SK-N-SH (cell line): ENCODE results near the gene MNT. TPM values are rescaled to one million over a fixed set of nuclear protein-coding genes. Genes with fewer than 3 reads are reported as not detected.
A peak's percentile ranks its signal among the peaks of the same experiment; 100 is the strongest.

Source experiments
- CTCF ChIA-PET: fragments of 300-600, 350-600 bp; formaldehyde crosslinking; extraction: SDS; loops from one replicate; lab custom pipeline; 2021; lab: Yijun Ruan, JAX
- POLR2A ChIA-PET: fragments of 350-600 bp; sonication (Branson Sonifier 250); formaldehyde crosslinking; extraction: SDS; loops from one replicate; lab custom pipeline; 2020; ENCODE audit warnings: antibody characterized with exemption, inconsistent platforms; lab: Yijun Ruan, JAX
- DNase-seq: peaks from one replicate; pipeline ENCODE4 v3.0.0; 2012
- H2AFZ ChIP-seq: fragments of 200-600 bp; sonication (generic); 2 replicates; pipeline ENCODE4 v1.8.1; 2016; ENCODE audit warnings: antibody characterized with exemption, mild to moderate bottlenecking, low read depth
- H3F3A ChIP-seq: fragments of 200-600 bp; sonication (generic); replicated peaks from 2 replicates; pipeline ENCODE3; 2016; ENCODE audit warnings: antibody characterized with exemption, mild to moderate bottlenecking; ENCODE audit not compliant: insufficient read depth
- H3K27ac ChIP-seq, 2 experiments: fragments of 200-500 bp in 1 of 2; fragments of 200-600 bp in 1 of 2; sonication (Bioruptor generic) in 1 of 2; sonication (generic), shearing (Covaris generic) in 1 of 2; 2 replicates each; pipeline versions ENCODE4 v1.5.1 to v1.6.1; 2014 to 2016; ENCODE audit warnings: low read depth in 2 of 2, inconsistent platforms in 1 of 2, low read length in 1 of 2, mild to moderate bottlenecking in 1 of 2, mixed read lengths in 1 of 2
- H3K27me3 ChIP-seq: fragments of 200-600 bp; sonication (generic), shearing (Covaris generic); 2 replicates; pipeline ENCODE4 v1.6.1; 2016; ENCODE audit warnings: mixed run types; ENCODE audit not compliant: insufficient read depth
- H3K36me3 ChIP-seq, 2 experiments: fragments of 200-500 bp in 1 of 2; fragments of 200-600 bp in 1 of 2; sonication (Bioruptor generic) in 1 of 2; sonication (generic) in 1 of 2; replicated peaks in 1 of 2; 2 replicates each; pipeline versions ENCODE3 to v1.5.1; 2014 to 2016; ENCODE audit warnings: low read length in 1 of 2, mild to moderate bottlenecking in 1 of 2; ENCODE audit not compliant: insufficient read depth in 2 of 2, control insufficient read depth in 1 of 2
- H3K4me1 ChIP-seq, 2 experiments: fragments of 200-500 bp in 1 of 2; fragments of 200-600 bp in 1 of 2; sonication (Bioruptor generic) in 1 of 2; sonication (generic), shearing (Covaris generic) in 1 of 2; 2 replicates each; pipeline versions ENCODE4 v1.5.1 to v1.6.1; 2014 to 2016; ENCODE audit warnings: low read depth in 1 of 2, low read length in 1 of 2, mixed run types in 1 of 2; ENCODE audit not compliant: insufficient read depth in 2 of 2, control insufficient read depth in 1 of 2
- H3K4me2 ChIP-seq: fragments of 200-600 bp; sonication (generic), shearing (Covaris generic); 2 replicates; pipeline ENCODE4 v1.6.1; 2017; ENCODE audit warnings: mixed run types
- H3K4me3 ChIP-seq, 2 experiments: fragments of 200-500 bp in 1 of 2; fragments of 200-600 bp in 1 of 2; sonication (Bioruptor generic) in 1 of 2; sonication (generic), shearing (Covaris generic) in 1 of 2; 2 replicates each; pipeline versions ENCODE4 v1.5.1 to v1.8.1; 2014 to 2016; ENCODE audit warnings: low read depth in 2 of 2, inconsistent platforms in 1 of 2, low read length in 1 of 2, mild to moderate bottlenecking in 1 of 2, mixed read lengths in 1 of 2, moderate library complexity in 1 of 2
- H3K79me2 ChIP-seq: fragments of 200-600 bp; sonication (generic); 2 replicates; pipeline ENCODE4 v1.8.1; 2017; ENCODE audit warnings: mild to moderate bottlenecking; ENCODE audit not compliant: insufficient read depth
- H3K9ac ChIP-seq: fragments of 200-600 bp; sonication (generic); 2 replicates; pipeline ENCODE4 v1.6.1; 2017; ENCODE audit warnings: mixed run types
- H3K9me2 ChIP-seq: fragments of 200-600 bp; sonication (generic); 2 replicates; pipeline ENCODE4 v1.6.1; 2017; ENCODE audit warnings: mixed run types
- H3K9me3 ChIP-seq: fragments of 200-600 bp; sonication (generic); 2 replicates; pipeline ENCODE4 v1.6.1; 2017; ENCODE audit warnings: mixed run types, mild to moderate bottlenecking, moderate library complexity
- H4K20me1 ChIP-seq: fragments of 200-600 bp; sonication (generic); 2 replicates; pipeline ENCODE4 v1.6.1; 2017; ENCODE audit warnings: mild to moderate bottlenecking, mixed run types; ENCODE audit not compliant: insufficient read depth
- EP300 ChIP-seq, 2 experiments: IDR thresholded peaks; 2 replicates each; pipeline versions ENCODE4 v1.4.0 to v1.6.1; 2012; ENCODE audit warnings: borderline replicate concordance in 1 of 2, low read depth in 1 of 2, low read length in 1 of 2
- FOXM1 ChIP-seq: IDR thresholded peaks from 2 replicates; pipeline ENCODE4 v1.4.0; 2012; ENCODE audit warnings: low read depth, mild to moderate bottlenecking
- MEF2A ChIP-seq: IDR thresholded peaks from 2 replicates; pipeline ENCODE4 v1.4.0; 2012; ENCODE audit warnings: low read depth, borderline replicate concordance
- MXI1 ChIP-seq: IDR thresholded peaks from 2 replicates; pipeline ENCODE4 v1.6.1; 2012; ENCODE audit warnings: mild to moderate bottlenecking, low read depth, low read length, improper control_type of control experiment
- NFIC ChIP-seq: IDR thresholded peaks from 2 replicates; pipeline ENCODE4 v1.4.0; 2012; ENCODE audit warnings: borderline replicate concordance
- NRF1 ChIP-seq: IDR thresholded peaks from 2 replicates; pipeline ENCODE4 v1.6.1; 2012; ENCODE audit warnings: low read depth, mild to moderate bottlenecking, low read length
- RAD21 ChIP-seq: IDR thresholded peaks from 2 replicates; pipeline ENCODE4 v1.6.1; 2012; ENCODE audit warnings: mild to moderate bottlenecking, low read length
- RFX5 ChIP-seq: IDR thresholded peaks from 2 replicates; pipeline ENCODE4 v1.6.1; 2012; ENCODE audit warnings: mild to moderate bottlenecking, improper control_type of control experiment, low read length
- RXRA ChIP-seq: IDR thresholded peaks from 2 replicates; pipeline ENCODE4 v1.4.0; 2012; ENCODE audit warnings: low read depth, mild to moderate bottlenecking, borderline replicate concordance
- SIN3A ChIP-seq: IDR thresholded peaks from 2 replicates; pipeline ENCODE4 v1.6.1; 2012; ENCODE audit warnings: low read depth, mild to moderate bottlenecking, low read length, moderate library complexity, borderline replicate concordance
- TCF12 ChIP-seq: IDR thresholded peaks from 2 replicates; pipeline ENCODE4 v1.4.0; 2012
- TEAD4 ChIP-seq: IDR thresholded peaks from 2 replicates; pipeline ENCODE4 v1.4.0; 2012; ENCODE audit warnings: mild to moderate bottlenecking, borderline replicate concordance; ENCODE audit not compliant: insufficient read depth
- WGBS: methylation state at CpG from one replicate; pipeline ENCODE4 v1.1.6; 2017; ENCODE audit warnings: low lambda C conversion rate; 5-methylcytosine and 5-hydroxymethylcytosine counted together
- polyA plus RNA-seq, 3 experiments: library from polyadenylated mRNA; depleted of rRNA; stranded (reverse); fragments of >200 nt; gene quantifications; 2 replicates each; pipeline ENCODE4 v1.2.3, GENCODE V29; 2012
- TF ChIP-seq, protein P1 (sequence below): IDR thresholded peaks from 2 replicates; pipeline ENCODE4 v1.4.0; 2012; ENCODE audit warnings: low read depth, borderline replicate concordance
- TF ChIP-seq, protein P2 (sequence below): IDR thresholded peaks from 2 replicates; pipeline ENCODE4 v1.4.0; 2012; ENCODE audit warnings: low read depth
- TF ChIP-seq, protein P3 (sequence below): fragments of 150-350 bp; IDR thresholded peaks from 2 replicates; pipeline ENCODE4 v1.6.1; 2016; ENCODE audit warnings: mild to moderate bottlenecking, low read depth, low read length
- TF ChIP-seq, protein P4 (sequence below): IDR thresholded peaks from 2 replicates; pipeline ENCODE4; 2012
- TF ChIP-seq, protein P5 (sequence below): fragments of 200-600 bp; sonication (generic); IDR thresholded peaks from 2 replicates; pipeline ENCODE4 v1.6.1; 2017; ENCODE audit warnings: antibody characterized with exemption, mild to moderate bottlenecking, moderate library complexity
- TF ChIP-seq, protein P6 (sequence below): IDR thresholded peaks from 2 replicates; pipeline ENCODE4 v1.4.0; 2012; ENCODE audit warnings: low read depth, borderline replicate concordance

The MNT gene
- polyA plus RNA-seq, 1 of the 3 experiments (the other 2 are of a cell fraction), result 7.1 TPM

DNA sequence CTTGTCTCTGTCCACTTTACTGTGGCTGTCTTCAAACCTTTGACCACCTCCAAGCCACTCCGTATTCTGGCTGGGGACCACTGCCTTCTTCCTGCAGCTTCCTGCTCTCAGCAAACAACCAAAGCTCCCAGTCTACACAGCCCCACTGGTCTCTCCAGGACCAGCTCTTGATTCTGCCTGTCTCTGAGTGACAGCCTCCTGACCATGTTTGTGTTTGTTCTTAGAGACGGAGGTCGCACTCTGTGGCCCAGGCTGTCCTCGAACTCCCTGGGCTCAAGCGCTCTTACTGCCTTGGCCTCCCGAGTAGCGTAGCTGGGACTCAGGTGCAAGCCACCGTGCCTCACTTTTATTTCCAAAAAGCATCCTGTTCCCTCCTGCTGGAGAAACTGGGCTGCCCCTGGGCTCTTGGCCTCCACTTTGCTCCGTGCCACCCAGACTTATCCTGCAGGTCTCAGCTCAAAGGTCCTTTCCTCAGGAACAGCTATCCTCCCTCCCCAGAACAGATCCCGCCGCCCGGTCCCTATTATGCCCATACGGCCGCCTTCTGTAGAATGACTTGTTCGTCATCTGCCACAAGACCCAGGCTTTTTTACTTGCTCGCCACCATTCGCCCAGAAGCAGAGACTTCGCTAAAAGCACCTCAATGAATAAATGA lies 9.1 kb downstream of the MNT start:
- peak overlapping the region; percentile 69 for H3K9ac ChIP-seq
- peak overlapping the region; percentile 68 to 80 for H3K27ac ChIP-seq
- no peak overlapping the region for H2AFZ ChIP-seq
- H3K27me3 ChIP-seq, result no peaks in the 10 kb centered on the region
- H4K20me1 ChIP-seq, result peaks cover 27% of the 10 kb centered on the region; the same call in 1 of the 2 replicates
- peak overlapping the region; percentile 98 for H3K4me2 ChIP-seq
- WGBS, result 91% methylated on average over 18 of the region's 18 CpGs
- H3K79me2 ChIP-seq, result peaks cover 51% of the 10 kb centered on the region
- peaks cover 7 to 13% of the 10 kb centered on the region in 2 experiments for H3K36me3 ChIP-seq
- H3K4me3 ChIP-seq, result peak overlapping the region; percentile 44 to 66
- H3K9me3 ChIP-seq, result no peaks in the 10 kb centered on the region
- DNase-seq, result no peak
- ChIA-PET POLR2A (interaction anchor here (1.5 to 2.6 kb wide), 3 partner anchors 9 to 25 kb away, joined by 3 to 26 read pairs (median 12); partner anchors contain the start of gene MNT), CTCF (interaction anchor here (1.0 to 6.2 kb wide), 5 partner anchors 10 to 41 kb away, joined by 3 to 62 read pairs (median 12); no protein-coding TSS in a partner anchor)
- H3F3A ChIP-seq, result peaks cover 11% of the 10 kb centered on the region
- peaks cover 21 to 37% of the 10 kb centered on the region in 2 experiments; a peak in 3 of 4 replicates for H3K4me1 ChIP-seq
- H3K9me2 ChIP-seq, result no peaks in the 10 kb centered on the region
- TF ChIP-seq, protein P1, sequence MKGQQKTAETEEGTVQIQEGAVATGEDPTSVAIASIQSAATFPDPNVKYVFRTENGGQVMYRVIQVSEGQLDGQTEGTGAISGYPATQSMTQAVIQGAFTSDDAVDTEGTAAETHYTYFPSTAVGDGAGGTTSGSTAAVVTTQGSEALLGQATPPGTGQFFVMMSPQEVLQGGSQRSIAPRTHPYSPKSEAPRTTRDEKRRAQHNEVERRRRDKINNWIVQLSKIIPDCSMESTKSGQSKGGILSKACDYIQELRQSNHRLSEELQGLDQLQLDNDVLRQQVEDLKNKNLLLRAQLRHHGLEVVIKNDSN, result no peak
- TF ChIP-seq NRF1, result no peak
- no peak for TF ChIP-seq TCF12
- TF ChIP-seq, all 33 proteins: peak for 0

DNA sequence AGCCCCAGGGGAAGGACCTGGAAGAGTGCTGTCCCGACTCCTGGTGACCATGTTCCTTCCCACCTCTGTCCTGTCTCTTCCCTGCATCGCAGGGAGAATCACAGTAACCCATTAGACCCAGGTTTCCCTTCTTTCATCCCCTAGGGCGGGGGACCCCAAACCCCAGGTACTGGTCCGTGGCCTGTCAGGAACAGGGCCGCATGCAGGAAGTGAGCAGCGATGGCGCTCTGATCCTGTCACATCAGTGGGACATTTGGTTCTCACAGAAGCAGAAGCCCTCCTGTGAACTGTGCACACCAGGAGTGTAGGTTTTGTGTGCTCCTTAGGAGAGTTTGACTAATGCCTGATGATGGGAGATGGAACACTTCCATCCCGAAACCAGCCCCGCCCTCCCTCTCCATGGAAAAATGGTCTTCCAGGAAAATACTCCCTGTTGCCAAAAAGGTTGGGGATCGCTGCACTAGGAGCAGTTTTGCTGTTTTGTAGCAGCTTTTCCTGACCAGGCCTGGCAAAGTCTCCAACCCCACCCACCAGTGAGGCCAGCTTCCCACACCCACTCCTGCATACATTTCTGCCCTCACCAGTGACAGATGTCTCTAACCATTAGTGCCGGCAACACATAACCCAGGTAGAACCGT lies 10.5 kb downstream of the MNT start:
- WGBS, result 95% methylated on average over 12 of the region's 12 CpGs
- Histone ChIP-seq H3K36me3 (peaks cover 7 to 18% of the 10 kb centered on the region in 2 experiments), H3K4me2 (no peak overlapping the region), H3K79me2 (peaks cover 38% of the 10 kb centered on the region), H3K4me3 (no peak overlapping the region), H3K27me3 (no peaks in the 10 kb centered on the region), H3K9ac (no peak overlapping the region), H3K9me3 (no peaks in the 10 kb centered on the region), H2AFZ (no peak overlapping the region), H3K9me2 (no peaks in the 10 kb centered on the region), H3K4me1 (peaks cover 10 to 36% of the 10 kb centered on the region in 2 experiments; a peak in 2 of 4 replicates), H4K20me1 (peaks cover 16% of the 10 kb centered on the region; the same call in 1 of the 2 replicates), H3F3A (no peaks in the 10 kb centered on the region), H3K27ac (no peak overlapping the region)
- CTCF ChIA-PET, result interaction anchor here (2.6 to 6.2 kb wide), 3 partner anchors 9 to 26 kb away, joined by 12 to 62 read pairs (median 33); no protein-coding TSS in a partner anchor
- POLR2A ChIA-PET, result no interaction called here
- peak; percentile 14 for DNase-seq
- TF ChIP-seq FOXM1, result no peak
- TF ChIP-seq, protein P2, sequence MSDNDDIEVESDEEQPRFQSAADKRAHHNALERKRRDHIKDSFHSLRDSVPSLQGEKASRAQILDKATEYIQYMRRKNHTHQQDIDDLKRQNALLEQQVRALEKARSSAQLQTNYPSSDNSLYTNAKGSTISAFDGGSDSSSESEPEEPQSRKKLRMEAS, result no peak
- TF ChIP-seq MXI1, result no peak
- TF ChIP-seq MEF2A, result no peak
- TF ChIP-seq SIN3A, result no peak
- TF ChIP-seq RFX5, result no peak
- TF ChIP-seq, protein P3, sequence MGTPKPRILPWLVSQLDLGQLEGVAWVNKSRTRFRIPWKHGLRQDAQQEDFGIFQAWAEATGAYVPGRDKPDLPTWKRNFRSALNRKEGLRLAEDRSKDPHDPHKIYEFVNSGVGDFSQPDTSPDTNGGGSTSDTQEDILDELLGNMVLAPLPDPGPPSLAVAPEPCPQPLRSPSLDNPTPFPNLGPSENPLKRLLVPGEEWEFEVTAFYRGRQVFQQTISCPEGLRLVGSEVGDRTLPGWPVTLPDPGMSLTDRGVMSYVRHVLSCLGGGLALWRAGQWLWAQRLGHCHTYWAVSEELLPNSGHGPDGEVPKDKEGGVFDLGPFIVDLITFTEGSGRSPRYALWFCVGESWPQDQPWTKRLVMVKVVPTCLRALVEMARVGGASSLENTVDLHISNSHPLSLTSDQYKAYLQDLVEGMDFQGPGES, result no peak
- no peak for TF ChIP-seq RXRA
- no peak for TF ChIP-seq NFIC
- TF ChIP-seq EP300 (IDR thresholded peaks at IDR 0.05; ENCODE audit: borderline replicate concordance in 1 of 2, low read depth in 1 of 2, low read length in 1 of 2), result no peak
- TF ChIP-seq, protein P4, sequence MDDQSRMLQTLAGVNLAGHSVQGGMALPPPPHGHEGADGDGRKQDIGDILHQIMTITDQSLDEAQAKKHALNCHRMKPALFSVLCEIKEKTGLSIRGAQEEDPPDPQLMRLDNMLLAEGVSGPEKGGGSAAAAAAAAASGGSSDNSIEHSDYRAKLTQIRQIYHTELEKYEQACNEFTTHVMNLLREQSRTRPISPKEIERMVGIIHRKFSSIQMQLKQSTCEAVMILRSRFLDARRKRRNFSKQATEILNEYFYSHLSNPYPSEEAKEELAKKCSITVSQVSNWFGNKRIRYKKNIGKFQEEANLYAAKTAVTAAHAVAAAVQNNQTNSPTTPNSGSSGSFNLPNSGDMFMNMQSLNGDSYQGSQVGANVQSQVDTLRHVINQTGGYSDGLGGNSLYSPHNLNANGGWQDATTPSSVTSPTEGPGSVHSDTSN, result no peak
- TF ChIP-seq, protein P5, sequence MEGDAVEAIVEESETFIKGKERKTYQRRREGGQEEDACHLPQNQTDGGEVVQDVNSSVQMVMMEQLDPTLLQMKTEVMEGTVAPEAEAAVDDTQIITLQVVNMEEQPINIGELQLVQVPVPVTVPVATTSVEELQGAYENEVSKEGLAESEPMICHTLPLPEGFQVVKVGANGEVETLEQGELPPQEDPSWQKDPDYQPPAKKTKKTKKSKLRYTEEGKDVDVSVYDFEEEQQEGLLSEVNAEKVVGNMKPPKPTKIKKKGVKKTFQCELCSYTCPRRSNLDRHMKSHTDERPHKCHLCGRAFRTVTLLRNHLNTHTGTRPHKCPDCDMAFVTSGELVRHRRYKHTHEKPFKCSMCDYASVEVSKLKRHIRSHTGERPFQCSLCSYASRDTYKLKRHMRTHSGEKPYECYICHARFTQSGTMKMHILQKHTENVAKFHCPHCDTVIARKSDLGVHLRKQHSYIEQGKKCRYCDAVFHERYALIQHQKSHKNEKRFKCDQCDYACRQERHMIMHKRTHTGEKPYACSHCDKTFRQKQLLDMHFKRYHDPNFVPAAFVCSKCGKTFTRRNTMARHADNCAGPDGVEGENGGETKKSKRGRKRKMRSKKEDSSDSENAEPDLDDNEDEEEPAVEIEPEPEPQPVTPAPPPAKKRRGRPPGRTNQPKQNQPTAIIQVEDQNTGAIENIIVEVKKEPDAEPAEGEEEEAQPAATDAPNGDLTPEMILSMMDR, result no peak
- no peak for TF ChIP-seq RAD21
- no peak for TF ChIP-seq TEAD4
- TF ChIP-seq, protein P6, sequence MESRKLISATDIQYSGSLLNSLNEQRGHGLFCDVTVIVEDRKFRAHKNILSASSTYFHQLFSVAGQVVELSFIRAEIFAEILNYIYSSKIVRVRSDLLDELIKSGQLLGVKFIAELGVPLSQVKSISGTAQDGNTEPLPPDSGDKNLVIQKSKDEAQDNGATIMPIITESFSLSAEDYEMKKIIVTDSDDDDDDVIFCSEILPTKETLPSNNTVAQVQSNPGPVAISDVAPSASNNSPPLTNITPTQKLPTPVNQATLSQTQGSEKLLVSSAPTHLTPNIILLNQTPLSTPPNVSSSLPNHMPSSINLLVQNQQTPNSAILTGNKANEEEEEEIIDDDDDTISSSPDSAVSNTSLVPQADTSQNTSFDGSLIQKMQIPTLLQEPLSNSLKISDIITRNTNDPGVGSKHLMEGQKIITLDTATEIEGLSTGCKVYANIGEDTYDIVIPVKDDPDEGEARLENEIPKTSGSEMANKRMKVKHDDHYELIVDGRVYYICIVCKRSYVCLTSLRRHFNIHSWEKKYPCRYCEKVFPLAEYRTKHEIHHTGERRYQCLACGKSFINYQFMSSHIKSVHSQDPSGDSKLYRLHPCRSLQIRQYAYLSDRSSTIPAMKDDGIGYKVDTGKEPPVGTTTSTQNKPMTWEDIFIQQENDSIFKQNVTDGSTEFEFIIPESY, result no peak
